Effector CD4-positive, alpha-beta T cell (primary cell): ENCODE data around the gene PLA2G7.
"Not testable (repeated sequence)": the region's sequence is repeated elsewhere in the genome, so short reads cannot be mapped to it uniquely, and the experiment has no call there.

ENCODE experiments used
- DNase-seq: peaks from one replicate; pipeline ENCODE4 v3.0.0-alpha.2; 2020

Gene PLA2G7

GRCh38 chr6:46746696-46747095, 11.5 kb upstream of the PLA2G7 start, which contains the start of gene ANKRD66:
TSS of gene ANKRD66 (plus strand) at chr6:46746933. CDS start at chr6:46751949, 5,016 bp downstream.
- DNase-seq = no peak

DNA sequence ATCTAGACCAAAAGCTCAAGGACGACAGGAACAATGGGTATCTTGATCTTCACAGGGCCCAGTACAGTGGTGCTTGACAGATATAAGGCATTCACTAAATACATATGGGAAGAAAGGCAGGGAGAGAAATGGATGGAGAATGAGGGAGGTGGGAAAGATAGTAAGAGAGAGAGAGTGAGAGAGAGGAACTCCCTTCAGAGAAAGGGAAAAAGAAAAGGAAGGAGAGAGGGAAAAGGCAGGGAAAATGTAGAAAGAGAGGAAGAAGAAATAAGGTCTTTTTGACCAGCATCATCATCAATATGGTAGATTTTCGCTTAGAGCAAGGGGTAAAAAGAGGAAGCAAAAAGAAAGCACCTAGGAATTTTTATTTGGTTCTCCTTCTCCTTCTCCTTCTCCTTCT, 10.8 kb upstream of the PLA2G7 start:
- no peak for DNase-seq

DNA sequence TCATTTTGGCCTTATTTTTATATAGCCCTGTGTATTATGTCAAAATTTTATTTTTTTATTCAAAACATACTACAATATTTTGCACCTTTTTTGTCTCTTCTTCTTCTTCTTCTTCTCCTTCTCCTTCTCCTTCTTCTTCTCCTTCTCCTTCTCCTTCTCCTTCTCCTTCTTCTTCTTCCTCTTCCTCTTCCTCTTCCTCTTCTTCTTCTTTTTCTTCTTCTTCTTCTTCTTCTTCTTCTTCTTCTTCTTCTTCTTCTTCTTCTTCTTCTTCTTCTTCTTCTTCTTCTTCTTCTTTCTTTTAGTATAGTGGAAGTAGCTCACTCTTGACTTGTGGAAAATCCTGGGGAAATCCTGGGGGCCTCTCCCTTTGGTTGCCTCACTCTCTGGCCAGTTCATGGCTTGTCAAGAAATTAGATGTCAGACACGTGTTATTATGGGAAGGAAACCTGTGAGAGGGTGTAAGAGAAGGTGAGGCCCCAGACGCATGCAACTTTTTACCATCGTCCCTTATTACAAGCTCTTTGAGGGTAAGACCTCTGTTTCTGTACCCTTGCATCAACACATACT, 9.1 kb upstream of the PLA2G7 start:
- not testable (repeated sequence) for DNase-seq

DNA sequence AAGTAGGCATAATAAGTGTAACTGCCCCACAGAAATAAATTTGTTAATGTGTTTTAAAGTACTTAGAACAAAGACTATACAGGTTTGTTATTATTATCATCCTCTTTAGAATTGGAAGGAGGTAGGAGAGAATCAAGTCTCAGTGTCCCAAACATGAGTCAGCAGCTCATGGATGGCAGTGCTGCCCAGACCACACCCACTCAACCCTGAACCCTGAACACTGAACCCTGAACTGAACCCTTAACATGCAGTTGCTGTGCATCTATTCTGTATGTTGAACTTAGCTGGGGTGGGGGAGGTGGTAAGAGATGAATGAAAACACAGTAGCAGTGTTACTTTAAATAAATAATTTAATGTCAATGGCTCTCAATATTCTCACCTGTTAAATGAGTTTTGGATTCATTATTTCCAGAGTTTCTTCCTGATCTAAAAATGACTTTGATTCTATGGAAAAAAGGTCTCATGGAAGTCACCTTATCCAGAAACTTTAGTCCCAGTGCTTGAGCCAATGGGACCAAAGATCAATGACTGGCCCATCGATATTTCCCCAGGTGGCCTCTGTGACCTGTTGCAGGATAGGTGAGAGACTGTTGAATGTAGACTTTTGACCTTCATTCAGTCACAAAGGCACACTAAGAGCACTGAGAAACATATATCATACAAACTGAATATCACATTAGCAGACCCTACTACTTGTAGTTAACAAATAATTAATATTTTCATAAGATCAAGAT, 8.4 kb upstream of the PLA2G7 start:
- DNase-seq = no peak

DNA sequence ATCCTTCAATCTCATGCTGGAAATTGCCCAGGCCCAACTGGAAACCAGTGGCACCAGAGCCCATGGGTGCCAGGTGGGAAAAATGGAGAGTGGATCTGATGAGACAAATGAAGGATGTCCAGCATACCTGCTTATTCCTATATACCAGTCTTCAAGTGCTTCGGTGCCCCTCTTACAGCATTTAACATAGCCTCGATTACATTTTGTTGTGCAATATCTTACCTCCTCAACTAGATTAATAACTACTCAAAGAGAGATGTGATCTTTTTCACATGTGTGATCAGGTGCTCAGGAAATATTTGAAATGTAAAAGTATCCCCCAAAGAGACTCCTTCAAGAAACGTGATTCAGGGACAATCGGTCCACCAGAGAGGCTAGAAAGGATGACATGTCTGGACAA, 6.7 kb upstream of the PLA2G7 start:
- DNase-seq = no peak

GRCh38 chr6:46741482-46741881, 6.3 kb upstream of the PLA2G7 start:
- DNase-seq = no peak

DNA sequence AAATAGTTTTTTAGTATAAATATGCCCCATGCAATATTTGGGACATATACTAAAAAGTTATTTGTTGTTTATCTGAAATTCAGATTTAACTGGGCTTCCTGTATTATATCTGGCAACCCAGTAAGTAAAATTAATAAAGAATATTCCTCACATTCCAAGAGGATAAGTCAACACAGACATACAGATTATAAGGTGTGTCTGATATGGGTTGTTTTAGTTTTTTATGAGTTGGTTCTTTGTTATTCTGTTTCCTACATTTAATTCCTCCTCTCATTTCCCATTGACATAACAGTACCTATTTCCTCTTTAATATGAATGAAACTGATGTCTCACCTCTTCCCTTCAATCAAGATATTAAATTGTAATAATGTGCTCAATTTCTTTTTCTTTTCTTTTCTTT, 1.7 kb upstream of the PLA2G7 start:
- DNase-seq = no peak

DNA sequence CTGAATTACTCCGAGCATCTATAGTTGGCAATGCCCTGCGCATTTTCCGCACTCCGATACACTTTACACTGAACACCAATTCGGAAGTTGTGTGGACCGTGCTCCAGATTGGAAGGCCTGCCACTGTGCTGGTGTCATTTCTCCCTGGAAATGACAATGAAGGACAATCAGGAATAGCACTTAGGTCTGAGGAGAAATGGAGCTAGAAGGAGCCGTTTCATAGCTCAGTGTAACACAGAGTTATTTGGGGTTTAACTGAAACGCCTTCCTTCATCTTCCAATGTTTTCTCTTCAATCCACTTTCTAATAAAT, 501 bp upstream of the PLA2G7 start:
- no peak for DNase-seq

- DNase-seq = no peak
Observed at GRCh38 chr6:46733341-46733801, 1.8 kb downstream of the PLA2G7 start.

DNA sequence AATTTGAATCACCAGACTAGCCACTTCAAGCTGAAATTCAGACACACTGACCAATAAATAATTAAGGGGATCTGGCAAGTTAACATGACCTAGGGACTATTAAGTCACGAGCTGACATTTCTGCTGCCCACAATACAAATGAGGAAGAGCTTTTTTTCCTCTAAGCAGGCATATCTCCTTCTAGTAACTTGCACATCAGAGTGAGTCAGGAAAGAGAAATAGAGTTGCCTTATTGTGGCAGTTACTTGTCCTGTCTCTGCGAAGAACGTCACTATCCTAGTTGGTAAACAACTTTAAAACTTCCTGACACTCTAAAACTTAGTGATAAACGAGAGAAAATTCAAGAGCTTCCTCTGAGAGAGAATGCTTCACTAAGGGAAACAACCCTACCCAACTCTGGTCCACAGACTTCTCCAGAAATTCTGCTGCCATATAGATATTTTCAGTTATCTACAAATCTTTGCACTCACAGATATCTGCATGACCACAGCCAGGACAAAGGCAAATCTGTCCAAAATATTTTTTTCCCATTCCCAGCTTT, 4.2 kb downstream of the PLA2G7 start:
- DNase-seq = no peak

DNA sequence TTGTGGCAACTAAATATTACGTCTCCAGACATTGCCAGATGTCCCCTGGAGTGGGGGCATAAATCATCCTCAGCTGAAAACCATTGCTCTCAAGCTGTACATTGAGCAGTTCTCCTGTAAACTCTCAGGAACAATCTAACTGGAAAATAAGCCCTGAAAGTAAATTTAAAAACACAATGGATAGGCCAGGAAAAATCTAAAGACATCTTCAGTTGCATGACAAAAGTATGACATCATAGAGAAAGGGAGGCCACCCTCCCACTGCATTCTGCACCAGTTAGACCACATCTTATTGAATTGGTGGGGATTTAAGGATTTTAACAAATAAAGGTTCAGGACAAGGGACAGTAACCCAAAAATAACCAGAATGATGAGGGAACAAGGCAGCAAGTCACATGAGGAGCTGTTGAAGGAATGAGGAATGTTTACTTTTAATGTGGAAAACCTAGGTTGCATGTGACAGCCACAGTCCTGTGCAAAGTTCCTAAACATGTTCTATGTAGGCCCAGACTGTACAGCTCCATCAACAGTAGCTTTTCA, 5.3 kb downstream of the PLA2G7 start:
- no peak for DNase-seq

DNA sequence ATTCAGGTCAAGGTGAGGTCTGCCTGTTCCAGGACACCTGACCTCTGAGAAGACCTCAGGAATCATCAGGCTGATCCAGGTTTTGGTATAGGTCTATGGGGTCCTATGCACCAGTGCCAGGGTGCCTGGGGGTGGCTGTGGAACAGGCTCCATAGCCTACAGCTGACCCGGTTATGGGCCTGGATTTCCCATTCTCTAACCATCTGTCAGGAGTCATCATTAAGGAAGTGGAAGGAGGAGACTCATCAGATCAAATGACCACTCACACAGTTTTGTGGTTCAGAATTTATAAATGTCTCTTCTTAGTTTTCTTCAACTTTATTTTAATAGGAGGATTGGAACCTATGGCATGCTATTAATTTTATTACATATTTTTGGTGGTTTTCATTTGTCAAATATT, 14.8 kb downstream of the PLA2G7 start:
- DNase-seq = no peak

DNA sequence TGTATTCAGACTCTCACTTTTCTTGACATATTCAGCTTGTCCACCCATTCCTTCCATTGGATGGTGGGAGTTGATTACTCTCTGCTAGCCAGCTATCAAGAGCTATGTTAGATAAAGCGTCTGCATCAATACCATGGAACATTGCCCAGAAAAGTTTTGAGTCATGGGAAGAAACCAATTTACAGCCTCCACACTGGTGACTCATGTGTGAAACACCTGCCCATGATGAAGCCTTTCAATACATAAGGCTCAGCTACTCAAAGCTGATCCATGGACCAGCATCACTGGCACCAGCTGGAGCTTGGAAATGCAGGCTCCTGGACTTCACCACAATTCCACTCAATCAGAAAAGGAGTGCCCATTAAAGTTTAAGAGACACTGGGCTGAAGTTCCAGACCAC, 16.1 kb downstream of the PLA2G7 start:
- DNase-seq = no peak

- no peak for DNase-seq
Observed at GRCh38 chr6:46715141-46715540, 20.0 kb downstream of the PLA2G7 start.

- DNase-seq = no peak
Observed at GRCh38 chr6:46711491-46711890, 23.7 kb downstream of the PLA2G7 start.

DNA sequence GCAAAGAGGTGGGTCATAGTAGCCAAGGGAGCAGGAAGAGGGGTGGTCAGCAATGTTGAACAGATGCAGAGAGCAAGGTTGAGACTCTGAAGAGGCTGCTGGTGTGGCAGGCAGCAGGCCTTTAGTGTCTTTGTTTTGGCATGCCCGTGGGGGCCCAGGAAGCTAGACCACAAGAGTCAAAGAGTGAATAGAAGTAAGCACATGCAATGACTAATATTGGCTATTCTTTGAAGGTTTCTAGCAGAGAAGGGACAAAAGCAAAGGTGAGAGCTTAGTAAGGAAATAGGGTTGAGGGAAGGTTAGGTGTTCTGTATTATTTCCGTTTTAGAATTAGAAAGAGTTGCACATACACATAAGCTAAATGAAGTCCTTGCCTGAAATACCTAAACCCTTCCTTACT, 28.7 kb downstream of the PLA2G7 start:
- DNase-seq = no peak

- DNase-seq = no peak
Observed at GRCh38 chr6:46704562-46704961, 30.6 kb downstream of the PLA2G7 start.

- no peak for DNase-seq
Observed at GRCh38 chr6:46699970-46700369, 35.2 kb downstream of the PLA2G7 start.

- DNase-seq = no peak
Observed at GRCh38 chr6:46690911-46691451, 44.2 kb downstream of the PLA2G7 start.

GRCh38 chr6:46690141-46690755, 44.9 kb downstream of the PLA2G7 start:
- DNase-seq = no peak

GRCh38 chr6:46689657-46690056, 45.5 kb downstream of the PLA2G7 start:
- no peak for DNase-seq

DNA sequence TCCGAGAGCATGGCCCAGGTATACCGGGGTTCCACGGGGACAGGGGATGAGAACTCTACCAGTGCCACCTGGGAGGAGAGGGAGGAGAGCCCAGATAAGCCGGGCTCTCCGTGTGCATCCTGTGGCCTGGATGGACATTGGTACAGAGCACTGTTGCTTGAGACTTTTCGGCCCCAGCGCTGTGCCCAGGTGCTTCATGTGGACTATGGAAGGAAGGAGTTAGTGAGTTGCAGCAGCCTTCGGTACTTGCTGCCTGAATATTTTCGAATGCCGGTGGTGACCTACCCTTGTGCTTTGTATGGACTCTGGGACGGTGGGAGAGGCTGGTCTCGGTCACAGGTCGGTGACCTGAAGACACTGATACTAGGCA, 46.2 kb downstream of the PLA2G7 start:
- no peak for DNase-seq

DNA sequence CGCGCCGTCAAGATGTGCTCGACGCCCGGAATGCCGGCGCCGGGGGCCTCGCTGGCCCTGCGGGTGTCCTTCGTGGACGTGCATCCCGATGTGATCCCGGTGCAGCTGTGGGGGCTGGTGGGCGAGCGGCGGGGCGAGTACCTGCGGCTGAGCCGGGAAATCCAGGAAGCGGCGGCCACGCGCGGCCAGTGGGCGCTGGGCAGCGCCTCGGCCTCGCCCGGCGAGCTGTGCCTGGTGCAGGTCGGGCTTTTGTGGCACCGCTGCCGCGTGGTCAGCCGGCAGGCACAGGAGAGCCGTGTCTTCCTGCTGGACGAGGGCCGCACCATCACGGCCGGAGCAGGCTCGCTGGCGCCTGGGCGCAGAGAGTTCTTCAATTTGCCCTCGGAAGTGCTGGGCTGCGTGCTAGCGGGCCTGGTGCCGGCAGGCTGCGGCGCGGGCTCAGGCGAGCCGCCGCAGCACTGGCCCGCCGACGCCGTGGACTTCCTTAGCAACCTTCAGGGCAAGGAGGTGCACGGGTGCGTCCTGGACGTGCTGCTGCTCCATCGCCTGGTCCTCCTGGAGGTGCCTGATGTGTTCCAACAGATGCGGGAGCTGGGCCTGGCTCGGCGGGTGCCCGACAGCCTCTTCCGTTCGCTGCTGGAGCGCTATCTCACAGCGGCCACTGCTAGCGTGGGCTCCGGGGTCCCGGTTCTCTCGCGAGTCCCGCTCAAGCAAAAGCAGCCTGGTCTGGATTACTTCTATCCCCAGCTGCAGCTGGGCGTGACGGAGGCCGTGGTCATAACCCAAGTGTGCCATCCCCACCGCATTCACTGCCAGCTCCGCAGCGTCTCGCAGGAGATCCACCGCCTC, 46.8 kb downstream of the PLA2G7 start:
- no peak for DNase-seq
